ENCODE results near the gene OR2D3.
"Not testable (repeated sequence)": the region's sequence is repeated elsewhere in the genome, so short reads cannot be mapped to it uniquely, and the experiment has no call there.

Gene OR2D3

GRCh38 chr11:6928916-6929315 is 8.1 kb downstream of the OR2D3 start:
- DNase-seq, result no peak

GRCh38 chr11:6931146-6931713 is 10.4 kb downstream of the OR2D3 start:
- DNase-seq, result no peak

GRCh38 chr11:6932145-6932544 is 11.3 kb downstream of the OR2D3 start:
- no peak for DNase-seq

- no peak for DNase-seq
Measured at GRCh38 chr11:6941970-6942369, 21.2 kb downstream of the OR2D3 start.

GRCh38 chr11:6943131-6943530 is 22.3 kb downstream of the OR2D3 start:
- no peak for DNase-seq

GRCh38 chr11:6954248-6954647 is 33.4 kb downstream of the OR2D3 start:
- DNase-seq, result not testable (repeated sequence)

- DNase-seq, result no peak
Measured at GRCh38 chr11:6962141-6962540, 41.3 kb downstream of the OR2D3 start.

GRCh38 chr11:6962673-6963072 is 41.9 kb downstream of the OR2D3 start:
- DNase-seq, result no peak

GRCh38 chr11:6968816-6969215 is 48.0 kb downstream of the OR2D3 start:
- DNase-seq, result no peak

- DNase-seq, result not testable (repeated sequence)
Measured at GRCh38 chr11:6969854-6970253, 49.1 kb downstream of the OR2D3 start.
